BE2C (cell line): ENCODE measurements around the gene ZNF501. TPM values are rescaled to one million over a fixed set of nuclear protein-coding genes. Genes with fewer than 3 reads are reported as not detected.

Experiments
- DNase-seq: peaks from one replicate; pipeline ENCODE4 v3.0.0-alpha.2; 2020
- H3K27me3 ChIP-seq: fragments of 250-450 bp; sonication (Bioruptor Pico); 2 replicates; pipeline ENCODE4 v1.5.1; 2020; ENCODE audit warnings: mild to moderate bottlenecking
- H3K36me3 ChIP-seq: fragments of 250-450 bp; sonication (Bioruptor Pico); 2 replicates; pipeline ENCODE4 v1.5.1; 2020; ENCODE audit warnings: mild to moderate bottlenecking
- H3K4me1 ChIP-seq: fragments of 250-450 bp; sonication (Bioruptor Pico); 2 replicates; pipeline ENCODE4 v1.5.1; 2020
- H3K4me3 ChIP-seq: 2 replicates; pipeline ENCODE4 v1.5.1; 2011; ENCODE audit warnings: low read depth, low read length
- H3K9me3 ChIP-seq: fragments of 250-450 bp; sonication (Bioruptor Pico); 2 replicates; pipeline ENCODE4 v1.5.1; 2020
- polyA plus RNA-seq: library from polyadenylated mRNA; unstranded; fragments of >200 nt; gene quantifications from one replicate; pipeline ENCODE4 v1.2.1, GENCODE V29; 2012; ENCODE audit warnings: low read depth, missing spikeins; ENCODE audit not compliant: insufficient read length, insufficient read depth
- TF ChIP-seq, protein P1 (sequence below): IDR thresholded peaks from 2 replicates; pipeline ENCODE4 v1.5.1; 2012; ENCODE audit warnings: mild to moderate bottlenecking, low read depth, low read length

ZNF501 gene
- polyA plus RNA-seq = 8.5 TPM

- TF ChIP-seq, protein P1, sequence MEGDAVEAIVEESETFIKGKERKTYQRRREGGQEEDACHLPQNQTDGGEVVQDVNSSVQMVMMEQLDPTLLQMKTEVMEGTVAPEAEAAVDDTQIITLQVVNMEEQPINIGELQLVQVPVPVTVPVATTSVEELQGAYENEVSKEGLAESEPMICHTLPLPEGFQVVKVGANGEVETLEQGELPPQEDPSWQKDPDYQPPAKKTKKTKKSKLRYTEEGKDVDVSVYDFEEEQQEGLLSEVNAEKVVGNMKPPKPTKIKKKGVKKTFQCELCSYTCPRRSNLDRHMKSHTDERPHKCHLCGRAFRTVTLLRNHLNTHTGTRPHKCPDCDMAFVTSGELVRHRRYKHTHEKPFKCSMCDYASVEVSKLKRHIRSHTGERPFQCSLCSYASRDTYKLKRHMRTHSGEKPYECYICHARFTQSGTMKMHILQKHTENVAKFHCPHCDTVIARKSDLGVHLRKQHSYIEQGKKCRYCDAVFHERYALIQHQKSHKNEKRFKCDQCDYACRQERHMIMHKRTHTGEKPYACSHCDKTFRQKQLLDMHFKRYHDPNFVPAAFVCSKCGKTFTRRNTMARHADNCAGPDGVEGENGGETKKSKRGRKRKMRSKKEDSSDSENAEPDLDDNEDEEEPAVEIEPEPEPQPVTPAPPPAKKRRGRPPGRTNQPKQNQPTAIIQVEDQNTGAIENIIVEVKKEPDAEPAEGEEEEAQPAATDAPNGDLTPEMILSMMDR = no peak
- peak within 1 kb of the TSS; percentile 73 for H3K4me3 ChIP-seq
Measured at GRCh38 chr3:44729384-44729910, at the start of gene ZNF501. TSS of gene ZNF501 (plus strand) at chr3:44729635. CDS start at chr3:44734422, 4,787 bp downstream.

GRCh38 chr3:44680921-44681455 lies 48.4 kb upstream of the ZNF501 start:
- Histone ChIP-seq H3K4me1 (no peaks in the 10 kb centered on the region), H3K36me3 (no peaks in the 10 kb centered on the region), H3K27me3 (no peaks in the 10 kb centered on the region), H3K9me3 (0 out of 2 replicates have a peak, but pooled peaks cover 2% of the 10 kb centered on the region), H3K4me3 (no peak overlapping the region)
- TF ChIP-seq, protein P1 = no peak
- DNase-seq = no peak

More at GRCh38 chr3:44729384-44729910, at the start of gene ZNF501:
- Histone ChIP-seq H3K27me3 (no peaks in the 10 kb centered on the region), H3K36me3 (no peaks in the 10 kb centered on the region), H3K4me1 (no peaks in the 10 kb centered on the region), H3K9me3 (no peaks in the 10 kb centered on the region)
- DNase-seq = peak; percentile 90

GRCh38 chr3:44682182-44682896 lies 47.1 kb upstream of the ZNF501 start:
- no peaks in the 10 kb centered on the region for H3K36me3 ChIP-seq
- no peak overlapping the region for H3K4me3 ChIP-seq
- H3K9me3 ChIP-seq = 0 out of 2 replicates have a peak, but pooled peaks cover 3% of the 10 kb centered on the region
- DNase-seq = no peak
- no peaks in the 10 kb centered on the region for H3K27me3 ChIP-seq
- TF ChIP-seq, protein P1 = no peak
- H3K4me1 ChIP-seq = no peaks in the 10 kb centered on the region

DNA sequence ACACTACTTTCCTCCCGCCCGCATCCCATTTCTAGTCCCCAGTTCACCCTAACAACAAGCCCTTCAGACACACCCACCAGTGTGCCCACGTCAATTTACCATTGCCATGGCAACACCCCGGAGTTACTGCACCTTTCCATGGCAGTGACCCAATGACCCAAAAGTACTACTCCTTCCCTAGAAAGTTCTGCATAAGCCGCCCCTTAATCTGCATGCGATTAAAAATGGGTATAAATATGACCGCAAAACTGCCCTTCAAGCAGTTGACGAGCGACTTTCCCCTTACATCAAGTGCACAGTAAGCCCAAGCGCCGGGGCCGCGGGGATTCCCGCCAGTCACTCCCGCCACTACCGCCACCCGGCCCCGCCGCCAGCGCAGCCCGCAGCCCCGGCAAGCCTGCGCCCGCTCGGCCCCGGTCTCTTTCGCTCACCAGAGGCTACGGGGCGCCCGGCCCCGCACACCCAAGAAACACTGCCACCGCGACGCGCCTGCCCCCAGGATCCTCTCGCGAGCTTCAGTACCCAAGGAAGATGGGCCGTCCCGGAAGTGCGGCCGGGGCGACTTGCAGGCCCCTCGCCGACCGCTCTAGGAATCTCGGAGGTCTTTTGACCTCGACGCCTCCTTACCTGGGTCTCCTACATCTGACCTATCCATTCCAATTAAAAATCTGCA lies 44.2 kb upstream of the ZNF501 start:
- no peaks in the 10 kb centered on the region for H3K27me3 ChIP-seq
- H3K4me3 ChIP-seq = peak overlapping the region; percentile 64
- DNase-seq = peak; percentile 79
- H3K9me3 ChIP-seq = 0 out of 2 replicates have a peak, but pooled peaks cover 3% of the 10 kb centered on the region
- H3K4me1 ChIP-seq = no peaks in the 10 kb centered on the region
- TF ChIP-seq, protein P1 = no peak
- H3K36me3 ChIP-seq = no peaks in the 10 kb centered on the region

DNA sequence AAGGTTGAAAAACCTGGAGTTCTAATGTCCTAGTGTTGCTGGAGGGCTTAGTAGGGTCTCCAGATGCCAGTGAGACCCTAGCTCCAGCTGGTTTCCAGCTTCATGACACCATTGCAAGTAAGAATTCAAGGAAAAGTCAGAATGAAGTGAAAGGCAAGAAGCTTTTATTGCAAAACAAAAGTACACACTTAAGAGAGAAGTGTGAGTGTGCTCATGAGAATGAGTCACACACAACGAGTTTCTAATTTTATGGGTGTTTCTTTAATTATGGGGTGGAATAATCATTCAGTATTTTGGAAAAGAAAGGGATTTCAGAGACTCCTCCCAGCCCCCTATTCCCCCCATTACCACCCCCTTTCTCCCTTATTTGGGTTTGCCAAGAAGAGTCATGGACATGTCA lies 41.5 kb upstream of the ZNF501 start:
- TF ChIP-seq, protein P1 = no peak
- Histone ChIP-seq H3K4me1 (no peaks in the 10 kb centered on the region), H3K27me3 (no peaks in the 10 kb centered on the region), H3K36me3 (no peaks in the 10 kb centered on the region), H3K9me3 (0 out of 2 replicates have a peak, but pooled peaks cover 3% of the 10 kb centered on the region), H3K4me3 (no peak overlapping the region)
- no peak for DNase-seq
